Measurements from ENCODE around the gene YPEL3.
"Not testable (repeated sequence)": the region's sequence is repeated elsewhere in the genome, so short reads cannot be mapped to it uniquely, and the experiment has no call there.

Gene YPEL3

GRCh38 chr16:30096105-30096861 lies at the start of gene YPEL3:
YPEL3 (minus strand) TSS chr16:30096213; CDS start chr16:30095482, 731 bp downstream.
- peak; percentile 84 to 91 for DNase-seq

- no peak for DNase-seq
Observed at GRCh38 chr16:30145657-30146056, 49.6 kb upstream of the YPEL3 start.

GRCh38 chr16:30144917-30145316 lies 48.9 kb upstream of the YPEL3 start:
- no peak for DNase-seq

GRCh38 chr16:30144017-30144416 lies 48.0 kb upstream of the YPEL3 start:
- no peak for DNase-seq

GRCh38 chr16:30143347-30143702 lies 47.3 kb upstream of the YPEL3 start:
- no peak for DNase-seq

GRCh38 chr16:30142672-30143346 lies 46.8 kb upstream of the YPEL3 start:
- DNase-seq, result no peak

DNA sequence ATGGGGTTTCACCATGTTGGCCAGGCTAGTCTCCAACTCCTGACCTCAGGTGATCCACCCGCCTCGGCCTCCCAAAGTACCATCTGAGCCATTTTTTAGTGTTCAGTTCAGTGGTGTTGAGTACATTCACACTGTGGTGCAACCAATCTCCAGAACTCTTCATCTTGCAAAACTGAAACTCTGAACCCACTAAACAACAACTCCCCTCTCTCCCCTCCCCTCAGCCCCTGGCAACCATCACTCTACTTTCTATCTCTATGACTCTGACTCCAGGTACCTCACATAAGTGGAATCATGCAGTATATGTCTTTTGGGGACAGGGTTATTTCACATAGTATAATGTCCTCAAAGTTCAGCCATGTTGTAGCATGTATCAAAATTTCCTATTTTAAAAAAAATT lies 45.7 kb upstream of the YPEL3 start:
- no peak for DNase-seq

DNA sequence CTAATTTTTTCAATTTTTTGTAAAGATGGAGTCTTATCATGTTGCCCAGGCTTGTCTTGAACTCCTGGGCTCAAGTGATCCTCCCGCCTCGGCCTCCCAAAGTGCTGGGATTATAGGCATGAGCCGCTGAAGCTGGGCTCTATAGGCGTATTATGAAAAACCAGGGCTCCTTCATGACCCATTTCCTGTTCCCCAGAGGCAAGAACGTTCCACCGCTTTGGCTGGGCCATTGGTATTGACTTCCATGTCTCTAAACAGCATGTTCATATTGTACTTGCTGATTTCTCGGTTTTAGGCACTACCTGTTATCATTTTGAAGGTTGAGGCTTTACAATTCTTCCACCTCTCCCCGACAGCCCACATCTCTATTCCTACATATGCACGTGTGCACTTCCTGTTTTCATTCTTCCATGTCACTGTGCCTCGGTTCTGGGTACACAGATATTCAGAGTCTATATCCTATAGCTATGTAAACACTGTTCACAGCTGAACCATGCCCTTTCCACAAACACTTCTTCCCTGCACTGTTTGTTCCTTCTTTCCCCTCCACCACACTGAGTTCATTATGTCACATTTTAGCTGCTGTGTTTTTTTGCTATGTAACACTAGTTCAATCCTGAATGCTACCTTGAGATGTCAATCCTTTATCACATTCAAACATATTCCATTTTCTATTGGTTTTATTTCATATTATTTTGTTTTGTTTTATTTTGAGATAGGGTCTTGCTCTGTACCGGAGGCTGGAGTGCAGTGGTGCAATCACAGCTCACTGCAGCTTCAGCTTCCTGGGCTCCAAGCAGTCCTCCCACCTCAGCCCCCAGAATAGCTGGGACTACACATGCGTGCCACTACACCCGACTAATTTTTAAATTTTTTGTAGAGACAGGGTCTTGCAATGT lies 43.8 kb upstream of the YPEL3 start:
- DNase-seq, result no peak

GRCh38 chr16:30137897-30138296 lies 41.9 kb upstream of the YPEL3 start:
- no peak for DNase-seq

DNA sequence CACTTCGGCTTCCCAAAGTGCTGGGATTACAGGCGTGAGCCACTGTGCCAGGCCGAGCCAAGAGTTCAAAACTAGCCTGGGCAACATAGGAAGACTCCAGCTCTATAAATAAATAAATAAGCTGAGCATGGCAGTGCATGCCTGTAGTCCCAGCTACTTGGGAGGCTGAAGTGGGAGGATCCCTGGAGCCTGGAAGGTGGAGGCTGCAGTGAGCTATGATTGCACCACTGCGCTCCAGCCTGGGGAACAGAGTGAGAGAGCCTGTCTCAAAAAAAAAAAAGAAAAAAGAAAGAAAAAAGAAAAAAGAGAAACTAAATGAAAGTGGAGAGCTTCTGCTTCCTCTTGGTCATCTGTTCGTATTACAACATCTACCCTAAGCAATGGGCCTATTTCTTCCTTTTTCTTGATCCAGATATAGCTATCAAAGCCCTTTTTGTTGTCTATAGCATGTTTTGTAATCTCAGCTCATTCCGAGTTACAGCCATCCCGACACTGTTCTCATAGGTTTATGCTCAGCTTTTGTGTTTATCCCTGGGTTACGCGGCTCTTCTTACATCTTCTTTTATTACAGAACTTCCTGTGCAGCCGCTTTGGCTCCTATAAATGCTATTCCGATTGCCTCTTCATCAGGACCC lies 41.1 kb upstream of the YPEL3 start:
- no peak for DNase-seq

- no peak for DNase-seq
Observed at GRCh38 chr16:30132591-30132990, 36.6 kb upstream of the YPEL3 start.

DNA sequence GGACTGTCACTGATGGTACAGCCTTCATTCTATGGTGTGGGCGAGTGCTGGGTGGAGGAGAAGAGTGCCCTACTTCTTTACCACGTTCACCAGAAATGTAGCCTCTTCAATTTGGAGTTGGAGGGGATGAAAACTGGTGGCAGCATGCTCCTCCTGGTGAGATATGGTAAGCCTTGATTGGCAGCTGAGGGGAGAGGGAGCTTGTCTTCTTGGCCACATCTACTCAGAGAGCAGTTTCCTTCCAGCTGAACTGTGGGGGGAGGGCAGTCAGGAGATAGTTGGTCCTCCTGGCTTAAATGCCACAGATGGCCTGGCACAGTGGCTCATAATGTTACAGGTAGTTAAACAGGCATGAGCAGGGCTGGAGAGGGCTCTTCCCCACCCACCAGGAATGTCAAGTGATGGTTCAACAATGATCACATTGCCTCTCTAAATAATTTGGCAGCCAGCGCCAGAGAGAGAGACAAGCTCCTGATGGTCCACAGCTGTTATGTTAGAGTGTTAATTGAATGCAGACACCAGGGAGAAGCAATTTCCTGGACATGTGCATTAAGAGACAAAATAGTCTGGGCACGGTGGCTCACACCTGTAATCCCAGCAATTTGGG lies 36.0 kb upstream of the YPEL3 start:
- DNase-seq, result no peak

- DNase-seq, result no peak
Observed at GRCh38 chr16:30127993-30128392, 32.0 kb upstream of the YPEL3 start.

- DNase-seq, result not testable (repeated sequence)
Observed at GRCh38 chr16:30125690-30126089, 29.7 kb upstream of the YPEL3 start.

DNA sequence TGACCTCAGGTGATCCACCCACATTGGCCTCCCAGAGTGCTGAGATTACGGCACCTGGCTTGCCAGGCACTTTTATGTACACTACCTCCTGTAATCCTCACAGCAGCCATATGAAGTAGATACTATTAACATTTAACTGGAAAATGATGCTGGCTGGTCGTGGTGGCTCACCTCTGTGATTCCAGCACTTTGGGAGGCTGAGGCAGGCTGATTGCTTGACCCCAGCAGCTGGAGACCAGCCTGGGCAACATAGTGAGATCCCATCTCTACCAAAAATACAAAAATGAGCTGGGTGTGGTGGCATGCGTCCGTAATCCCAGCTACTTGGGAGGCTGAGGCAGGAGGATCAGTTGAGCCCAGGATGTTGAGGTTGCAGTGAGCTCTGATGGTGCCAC lies 29.0 kb upstream of the YPEL3 start:
- no peak for DNase-seq

GRCh38 chr16:30122604-30123160 lies 26.7 kb upstream of the YPEL3 start:
- no peak for DNase-seq

GRCh38 chr16:30121741-30122571 lies 25.9 kb upstream of the YPEL3 start:
- peak; percentile 12 to 17 for DNase-seq

DNA sequence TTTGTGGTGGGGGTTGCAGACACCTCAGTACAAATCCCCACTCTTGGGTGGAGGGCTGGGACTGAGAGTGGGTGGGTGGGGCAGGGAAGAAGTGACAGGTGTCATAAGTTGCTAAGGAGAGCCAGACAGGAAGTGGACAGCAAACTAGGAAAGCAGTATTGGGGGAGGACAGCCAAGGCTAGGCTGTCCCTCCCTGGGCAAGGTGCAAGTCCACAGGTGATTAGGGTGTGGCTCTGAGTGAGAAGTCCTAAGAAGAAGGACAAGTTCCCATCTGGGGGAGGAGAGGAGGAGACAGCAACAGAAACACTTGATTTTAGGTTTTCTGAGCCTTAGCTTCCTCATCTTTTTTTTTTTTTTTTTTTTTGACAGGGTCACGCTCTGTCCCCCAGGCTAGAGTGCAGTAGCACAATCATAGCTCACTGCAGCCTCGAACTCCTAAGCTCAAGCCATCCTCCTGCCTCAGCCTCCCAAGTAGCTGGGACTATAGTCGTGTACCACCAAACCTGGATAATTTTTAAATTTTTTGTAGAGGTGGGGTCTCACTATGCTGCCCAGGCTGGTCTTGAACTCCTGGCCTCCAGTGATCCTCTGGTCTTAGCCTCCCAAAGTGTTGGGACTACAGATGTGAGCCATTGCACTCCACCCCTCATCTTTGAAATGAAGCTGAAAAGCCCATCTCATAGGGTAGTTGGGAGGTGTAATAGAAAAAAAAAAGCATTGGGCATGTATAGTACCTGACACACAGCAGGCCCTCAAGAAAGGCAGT lies 24.5 kb upstream of the YPEL3 start:
- no peak for DNase-seq

DNA sequence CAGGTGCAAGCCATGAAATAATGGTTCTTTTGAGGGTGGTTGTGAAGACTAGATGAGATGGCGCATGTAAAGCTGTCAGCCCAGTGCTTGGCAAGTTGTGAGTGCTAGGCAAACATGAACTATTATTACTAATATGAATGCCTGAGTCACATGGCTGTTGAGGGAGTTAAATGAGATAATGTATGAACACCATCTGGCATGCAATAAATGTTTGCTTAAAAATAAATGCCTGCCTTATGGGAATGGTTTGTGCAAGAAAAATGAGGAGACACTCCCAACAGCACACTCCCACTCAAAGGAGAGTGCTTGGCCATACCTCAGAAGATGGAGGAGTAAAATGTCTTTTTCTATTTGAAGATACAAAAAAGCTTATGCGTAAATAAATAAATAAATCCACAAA lies 23.4 kb upstream of the YPEL3 start:
- no peak for DNase-seq

DNA sequence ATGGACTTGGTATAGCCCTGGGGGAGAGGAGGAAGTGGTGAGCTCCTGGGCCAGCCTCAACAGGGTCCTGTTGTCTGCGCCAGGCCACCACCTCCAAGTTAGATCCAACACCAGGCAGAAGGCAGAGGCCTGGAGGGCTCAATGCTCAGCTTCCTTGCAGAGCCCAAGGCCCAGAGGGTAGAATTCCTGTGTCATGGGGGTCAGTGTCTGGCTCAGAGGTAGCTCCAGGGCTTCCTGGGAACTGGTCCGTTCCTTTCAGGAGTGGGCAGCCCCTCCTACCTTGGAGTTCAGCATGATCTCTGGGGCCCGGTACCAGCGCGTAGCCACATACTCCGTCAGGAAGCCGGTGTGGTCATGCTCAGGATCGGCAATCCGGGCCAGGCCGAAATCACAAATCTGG lies 21.8 kb upstream of the YPEL3 start:
- DNase-seq, result no peak

Data from hippocampal formation (tissue), 2 donors.